K562 (cell line): ENCODE measurements around the gene SMG6. TPM values are rescaled to one million over a fixed set of nuclear protein-coding genes. Genes with fewer than 3 reads are reported as not detected.

ENCODE experiments used
- ATAC-seq: fragments of 200-7000 bp; cut with Tn5 transposase; 3 replicates; pipeline ENCODE4 v1.9.1; 2020; ENCODE audit warnings: moderate library complexity
- BruUV-seq: library from RNA; stranded (reverse); fragments of 400-500 nt; replicated peaks from 2 replicates; lab custom pipeline; 2021; lab: Mats Ljungman, UMichigan
- CTCF ChIA-PET: fragments of 300-600 bp; formaldehyde crosslinking; extraction: SDS; loops from one replicate; lab custom pipeline; 2021; ENCODE audit warnings: low intra/inter-chr PET ratio; lab: Yijun Ruan, JAX
- POLR2A ChIA-PET: fragments of 300-600, 350-650 bp; sonication (Branson Sonifier 250); formaldehyde crosslinking; extraction: SDS; loops from one replicate; lab custom pipeline; 2021; ENCODE audit warnings: antibody characterized with exemption, inconsistent platforms; lab: Yijun Ruan, JAX
- DNase-seq, 4 experiments: peaks; one replicate each; pipeline versions ENCODE4 v3.0.0 to v3.0.0-alpha.2; 2011 to 2018; ENCODE audit warnings: low spot score in 3 of 4, mixed read lengths in 3 of 4; ENCODE audit errors: extremely low read depth in 1 of 4
- FAIRE-seq: peaks from 2 replicates; lab custom pipeline; 2011; peaks lifted over from hg19 to GRCh38; lab: Jason Lieb, UNC
- H2AFZ ChIP-seq: 2 replicates; pipeline ENCODE4 v1.6.0; 2011; ENCODE audit warnings: low read depth, low read length, control low read depth, inconsistent platforms
- H3K27ac ChIP-seq: fragments of 200-600 bp; 3 replicates; pipeline ENCODE4 v1.8.0; 2011; ENCODE audit warnings: low read depth, mild to moderate bottlenecking, control low read depth, inconsistent platforms, low read length, moderate library complexity, mixed read lengths; ENCODE audit errors: extremely low read depth
- H3K27me3 ChIP-seq, 2 experiments: fragments of 300-600 bp in 1 of 2; 2 replicates in 1 of 2; 3 replicates in 1 of 2; pipeline versions ENCODE4 v1.6.0 to v1.8.0; 2011; ENCODE audit warnings: inconsistent platforms in 2 of 2, low read length in 2 of 2, mild to moderate bottlenecking in 1 of 2, mixed read lengths in 1 of 2, moderate library complexity in 1 of 2; ENCODE audit not compliant: control insufficient read depth in 2 of 2, insufficient read depth in 2 of 2
- H3K36me3 ChIP-seq: fragments of 300-600 bp; 3 replicates; pipeline ENCODE4 v1.8.0; 2011; ENCODE audit warnings: mild to moderate bottlenecking, low read length, inconsistent platforms; ENCODE audit not compliant: control insufficient read depth, insufficient read depth
- H3K4me1 ChIP-seq, 2 experiments: fragments of 200-600 bp in 1 of 2; replicated peaks in 1 of 2; 2 replicates in 1 of 2; 3 replicates in 1 of 2; pipeline versions ENCODE4 v1.5.1 to v1.8.0; 2011; ENCODE audit warnings: inconsistent platforms in 2 of 2, low read length in 2 of 2, mild to moderate bottlenecking in 1 of 2, mixed read lengths in 1 of 2, moderate library complexity in 1 of 2; ENCODE audit not compliant: control insufficient read depth in 2 of 2, insufficient read depth in 2 of 2
- H3K4me2 ChIP-seq: 2 replicates; pipeline ENCODE4 v1.6.1; 2011; ENCODE audit warnings: low read length, control low read depth, inconsistent platforms, mixed read lengths; ENCODE audit not compliant: insufficient read depth
- H3K4me3 ChIP-seq: fragments of 200-600 bp; sonication (generic), shearing (Covaris generic); 2 replicates; pipeline ENCODE4 v1.5.1; 2016; ENCODE audit warnings: control low read depth, inconsistent platforms
- H3K79me2 ChIP-seq: fragments of 200-600 bp; 3 replicates; pipeline ENCODE4 v1.8.0; 2011; ENCODE audit warnings: low read length, inconsistent platforms; ENCODE audit not compliant: control insufficient read depth, insufficient read depth
- H3K9ac ChIP-seq, 2 experiments: 2 replicates each; pipeline versions ENCODE4 v1.6.0 to v1.6.1; 2011; ENCODE audit warnings: low read depth in 2 of 2, low read length in 2 of 2, control low read depth in 1 of 2, inconsistent platforms in 1 of 2, mild to moderate bottlenecking in 1 of 2, mixed read lengths in 1 of 2; ENCODE audit not compliant: insufficient read depth in 1 of 2
- H3K9me1 ChIP-seq: one replicate; pipeline ENCODE4 v1.6.0; 2011; ENCODE audit warnings: inconsistent platforms, mild to moderate bottlenecking, low read length, moderate library complexity; ENCODE audit not compliant: control insufficient read depth, insufficient read depth
- H3K9me3 ChIP-seq: replicated peaks from 2 replicates; pipeline ENCODE4 v1.5.1; 2011; ENCODE audit warnings: low read depth, low read length, inconsistent platforms; ENCODE audit not compliant: control insufficient read depth, insufficient read depth
- H4K20me1 ChIP-seq: replicated peaks from 2 replicates; pipeline ENCODE4 v1.6.1; 2011; ENCODE audit warnings: low read length, inconsistent platforms, mixed read lengths; ENCODE audit not compliant: control insufficient read depth, insufficient read depth
- SMC3 ChIP-seq: conservative IDR thresholded peaks from 2 replicates; pipeline ENCODE4 v1.6.1; 2011; ENCODE audit warnings: low read depth, low read length, improper control_type of control experiment; ENCODE audit not compliant: insufficient read depth
- TEAD4 ChIP-seq, 2 experiments: sonication (generic) in 1 of 2; formaldehyde crosslinking in 1 of 2; IDR thresholded peaks; 2 replicates each; pipeline versions ENCODE4 v1.6.1 to v1.8.0; 2012 to 2022; ENCODE audit warnings: borderline replicate concordance in 1 of 2, inconsistent platforms in 1 of 2, low read length in 1 of 2, mild to moderate bottlenecking in 1 of 2, missing genetic modification reagents in 1 of 2
- ZNF398 ChIP-seq: fragments of 250-450 bp; sonication (Bioruptor Pico); IDR thresholded peaks from 2 replicates; pipeline ENCODE4 v1.8.0; 2021; ENCODE audit warnings: moderate library complexity, mild to moderate bottlenecking, inconsistent platforms
- WGBS: fragments of 100-300 bp; shearing (Covaris generic); methylation state at CpG from one replicate; pipeline ENCODE4 v1.1.6; 2016; ENCODE audit warnings: low coverage, mixed read lengths; ENCODE audit not compliant: insufficient coverage; ENCODE audit errors: missing lambda C conversion rate; 5-methylcytosine and 5-hydroxymethylcytosine counted together
- in situ Hi-C: fragments of 300-500 bp; cut with MboI; formaldehyde crosslinking; loops from 4 replicates; pipeline ENCODE4 v1.15.0; 2018; ENCODE audit warnings: inconsistent platforms, mixed read lengths
- intact Hi-C: fragments of 100-400 bp; cut with micrococcal nuclease; formaldehyde crosslinking; loops from 2 replicates; pipeline ENCODE4 v1.14.2; 2022
- polyA plus RNA-seq, 8 experiments: library from polyadenylated mRNA; depleted of rRNA in 4 of 8; stranded (reverse) in 5 of 8; unstranded in 3 of 8; fragments of >200 nt; fragmentation: Nextera tagmentation in 2 of 8; fragmentation: Illumina TruSeq in 1 of 8; extraction: Ambion mirVana in 2 of 8; extraction: Trizol in 1 of 8; gene quantifications; 2 replicates each; pipeline versions ENCODE4 v1.2.1 to v1.2.3, GENCODE V29; 2011 to 2014; ENCODE audit warnings: inconsistent platforms in 1 of 8, missing spikeins in 1 of 8
- total RNA-seq, 7 experiments: library from RNA; depleted of rRNA in 6 of 7; stranded (reverse); fragments of >200 nt in 6 of 7; fragmentation: Illumina TruSeq in 2 of 7; extraction: Trizol in 2 of 7; gene quantifications; 2 replicates each; pipeline versions ENCODE4 v1.2.1 to v1.2.3, GENCODE V29; 2011 to 2021; ENCODE audit warnings: low replicate concordance in 1 of 7
- TF ChIP-seq, protein P1 (sequence below), 2 experiments: fragments of 450-650 bp; formaldehyde crosslinking in 1 of 2; IDR thresholded peaks; 2 replicates each; pipeline versions ENCODE4 v1.4.0 to v1.6.1; 2014 to 2020; ENCODE audit warnings: mild to moderate bottlenecking in 2 of 2, borderline replicate concordance in 1 of 2, low read depth in 1 of 2

Gene SMG6
- total and polyA plus RNA-seq, 9 of the 15 experiments (the other 6 are each of a cell fraction or from before 2014, with no cell fraction given), result 0.44 to 13.9 (median 6.0) TPM

- BruUV-seq, result no TSS peak
- WGBS, result 63% methylated on average over 10 of the region's 72 CpGs
- ChIA-PET CTCF (interaction anchor here (0.7 to 2.2 kb wide), 4 partner anchors 190 to 910 kb away, joined by 3 to 25 read pairs (median 3); no protein-coding TSS in a partner anchor), POLR2A (no interaction called here)
- H3K36me3 ChIP-seq, result no peaks in the 10 kb centered on the region
- peak within 1 kb of the TSS; percentile 55 for H3K4me2 ChIP-seq
- no peak within 1 kb of the TSS for H3K27ac ChIP-seq
- in situ Hi-C loops, result no loop called here
- H2AFZ ChIP-seq, result peak within 1 kb of the TSS; percentile 40; the same call in 1 of the 2 replicates
- peak; percentile 51 to 67 (median 52) for DNase-seq
- H4K20me1 ChIP-seq, result no peaks in the 10 kb centered on the region
- H3K4me3 ChIP-seq, result peak within 1 kb of the TSS; percentile 37
- no peaks in the 10 kb centered on the region for H3K9me1 ChIP-seq
- FAIRE-seq, result no peak
- H3K9ac ChIP-seq, result peak within 1 kb of the TSS in 1 of 2 experiments; percentile 58; a peak in 2 of 4 replicates
- peak; percentile 78 for ATAC-seq
- H3K4me1 ChIP-seq, result peaks cover 0 to 57% of the 10 kb centered on the region in 2 experiments; a peak in 2 of 5 replicates
- H3K79me2 ChIP-seq, result no peaks in the 10 kb centered on the region
- H3K9me3 ChIP-seq, result no peaks in the 10 kb centered on the region
- intact Hi-C loops, result loop anchor here (1.0 to 10.0 kb wide), 3 partner anchors 120 to 298 kb away; no protein-coding TSS in a partner anchor
- H3K27me3 ChIP-seq, result no peaks in the 10 kb centered on the region
- TF ChIP-seq ZNF398 (CRISPR knock-in tag) (no peak), TEAD4 (IDR thresholded peaks at IDR 0.05; ENCODE audit: low read length) (no peak), TEAD4 (CRISPR knock-in tag; IDR thresholded peaks at IDR 0.05; ENCODE audit: borderline replicate concordance) (no peak), SMC3 (peak; percentile 58)
- TF ChIP-seq, protein P1, sequence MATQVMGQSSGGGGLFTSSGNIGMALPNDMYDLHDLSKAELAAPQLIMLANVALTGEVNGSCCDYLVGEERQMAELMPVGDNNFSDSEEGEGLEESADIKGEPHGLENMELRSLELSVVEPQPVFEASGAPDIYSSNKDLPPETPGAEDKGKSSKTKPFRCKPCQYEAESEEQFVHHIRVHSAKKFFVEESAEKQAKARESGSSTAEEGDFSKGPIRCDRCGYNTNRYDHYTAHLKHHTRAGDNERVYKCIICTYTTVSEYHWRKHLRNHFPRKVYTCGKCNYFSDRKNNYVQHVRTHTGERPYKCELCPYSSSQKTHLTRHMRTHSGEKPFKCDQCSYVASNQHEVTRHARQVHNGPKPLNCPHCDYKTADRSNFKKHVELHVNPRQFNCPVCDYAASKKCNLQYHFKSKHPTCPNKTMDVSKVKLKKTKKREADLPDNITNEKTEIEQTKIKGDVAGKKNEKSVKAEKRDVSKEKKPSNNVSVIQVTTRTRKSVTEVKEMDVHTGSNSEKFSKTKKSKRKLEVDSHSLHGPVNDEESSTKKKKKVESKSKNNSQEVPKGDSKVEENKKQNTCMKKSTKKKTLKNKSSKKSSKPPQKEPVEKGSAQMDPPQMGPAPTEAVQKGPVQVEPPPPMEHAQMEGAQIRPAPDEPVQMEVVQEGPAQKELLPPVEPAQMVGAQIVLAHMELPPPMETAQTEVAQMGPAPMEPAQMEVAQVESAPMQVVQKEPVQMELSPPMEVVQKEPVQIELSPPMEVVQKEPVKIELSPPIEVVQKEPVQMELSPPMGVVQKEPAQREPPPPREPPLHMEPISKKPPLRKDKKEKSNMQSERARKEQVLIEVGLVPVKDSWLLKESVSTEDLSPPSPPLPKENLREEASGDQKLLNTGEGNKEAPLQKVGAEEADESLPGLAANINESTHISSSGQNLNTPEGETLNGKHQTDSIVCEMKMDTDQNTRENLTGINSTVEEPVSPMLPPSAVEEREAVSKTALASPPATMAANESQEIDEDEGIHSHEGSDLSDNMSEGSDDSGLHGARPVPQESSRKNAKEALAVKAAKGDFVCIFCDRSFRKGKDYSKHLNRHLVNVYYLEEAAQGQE (IDR thresholded peaks at IDR 0.05; ENCODE audit: borderline replicate concordance), result peak; percentile 53; the same call in 1 of the 2 replicates
- TF ChIP-seq, protein P1 (CRISPR knock-in tag; IDR thresholded peaks at IDR 0.05; ENCODE audit: low read depth), result no peak
These were observed 248.9 kb downstream of the SMG6 start, which contains the start of gene HIC1 for GRCh38 chr17:2054512-2055291. TSS of gene HIC1 (plus strand) at chr17:2055103. CDS start at chr17:2056691, 1,588 bp downstream.
